IPS DF 4.7 (cell line): ENCODE results near the gene CLDN19.
"Not testable (repeated sequence)": the region's sequence is repeated elsewhere in the genome, so short reads cannot be mapped to it uniquely, and the experiment has no call there.

Experiments used
- DNase-seq: peaks from one replicate; pipeline ENCODE4 v3.0.0-alpha.2; 2013; ENCODE audit warnings: low spot score; ENCODE audit errors: extremely low read depth

CLDN19 gene

DNA sequence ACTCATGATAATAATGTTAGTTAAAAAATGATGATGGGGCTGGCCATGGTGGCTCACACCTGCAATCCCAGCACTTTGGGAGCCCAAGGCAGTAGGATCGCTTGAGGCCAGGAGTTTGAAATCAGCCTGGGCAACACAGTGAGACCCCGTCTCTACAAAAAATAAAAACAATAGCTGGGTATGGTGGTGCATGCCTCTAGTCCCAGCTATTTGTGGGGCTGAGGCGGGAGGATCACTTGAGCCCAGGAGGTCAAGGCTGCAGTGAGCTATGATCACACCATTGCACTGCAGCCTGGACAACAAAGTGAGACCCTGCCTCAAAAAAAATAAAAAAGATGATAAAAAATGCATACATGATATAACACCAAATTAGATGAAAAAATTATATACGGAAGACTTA, 21.5 kb upstream of the CLDN19 start:
- no peak for DNase-seq

DNA sequence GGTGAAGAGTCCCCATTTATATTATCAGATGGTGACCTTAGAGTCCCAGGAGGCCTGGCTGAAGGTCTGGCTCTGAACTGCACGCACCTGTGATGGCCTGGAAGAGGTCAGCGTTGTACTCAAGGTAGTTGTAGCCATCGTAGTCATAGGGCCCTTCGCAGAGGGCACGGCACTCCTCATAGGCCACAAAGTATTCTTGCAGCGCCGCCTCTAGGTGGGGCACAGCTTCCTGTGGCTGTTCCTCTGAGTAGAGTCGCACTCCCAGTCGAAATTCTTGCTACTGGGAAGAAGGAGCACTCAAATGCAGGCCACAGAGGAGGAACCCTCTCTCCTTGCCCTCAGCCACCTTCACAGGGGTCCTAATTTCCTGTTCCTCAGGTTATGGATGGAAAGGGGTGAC, 19.1 kb upstream of the CLDN19 start:
- DNase-seq: no peak

DNA sequence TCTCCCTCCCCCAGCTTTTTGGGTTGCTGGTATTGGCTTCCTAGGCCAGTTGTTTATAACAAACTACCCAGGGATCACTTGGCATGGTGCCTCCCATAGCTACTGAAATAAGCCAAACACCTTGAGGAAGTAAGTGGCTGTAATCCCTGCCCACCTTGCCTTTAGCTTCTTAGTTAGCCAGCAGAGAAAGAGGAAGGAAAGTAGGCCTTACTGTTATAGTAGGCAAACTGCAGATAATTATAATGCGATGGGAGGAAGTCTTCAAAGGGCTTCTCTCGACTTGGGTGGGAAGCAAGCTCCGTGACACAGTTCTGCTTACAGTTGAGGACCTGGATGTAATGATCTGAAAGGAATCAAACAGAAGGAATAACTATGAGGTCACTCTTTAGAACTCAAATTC, 18.6 kb upstream of the CLDN19 start:
- DNase-seq: no peak

DNA sequence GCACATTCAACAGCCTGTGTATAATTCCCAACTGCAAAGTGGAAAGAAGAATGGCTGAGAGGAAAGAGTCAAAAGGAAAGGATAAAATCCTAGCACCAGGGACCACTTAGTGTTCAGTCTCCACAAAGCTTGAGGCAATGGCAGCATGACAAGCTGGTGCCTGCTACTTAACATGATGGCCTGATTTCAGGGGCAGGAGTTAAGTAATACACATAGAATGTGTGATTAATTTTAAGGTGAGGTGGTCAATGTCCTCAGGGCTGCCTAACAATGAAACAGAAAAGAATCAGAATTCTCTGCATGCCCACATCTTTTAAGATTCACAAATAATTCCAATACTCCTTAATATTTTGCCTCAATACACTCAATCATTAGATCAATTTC, 17.8 kb upstream of the CLDN19 start:
- no peak for DNase-seq

DNA sequence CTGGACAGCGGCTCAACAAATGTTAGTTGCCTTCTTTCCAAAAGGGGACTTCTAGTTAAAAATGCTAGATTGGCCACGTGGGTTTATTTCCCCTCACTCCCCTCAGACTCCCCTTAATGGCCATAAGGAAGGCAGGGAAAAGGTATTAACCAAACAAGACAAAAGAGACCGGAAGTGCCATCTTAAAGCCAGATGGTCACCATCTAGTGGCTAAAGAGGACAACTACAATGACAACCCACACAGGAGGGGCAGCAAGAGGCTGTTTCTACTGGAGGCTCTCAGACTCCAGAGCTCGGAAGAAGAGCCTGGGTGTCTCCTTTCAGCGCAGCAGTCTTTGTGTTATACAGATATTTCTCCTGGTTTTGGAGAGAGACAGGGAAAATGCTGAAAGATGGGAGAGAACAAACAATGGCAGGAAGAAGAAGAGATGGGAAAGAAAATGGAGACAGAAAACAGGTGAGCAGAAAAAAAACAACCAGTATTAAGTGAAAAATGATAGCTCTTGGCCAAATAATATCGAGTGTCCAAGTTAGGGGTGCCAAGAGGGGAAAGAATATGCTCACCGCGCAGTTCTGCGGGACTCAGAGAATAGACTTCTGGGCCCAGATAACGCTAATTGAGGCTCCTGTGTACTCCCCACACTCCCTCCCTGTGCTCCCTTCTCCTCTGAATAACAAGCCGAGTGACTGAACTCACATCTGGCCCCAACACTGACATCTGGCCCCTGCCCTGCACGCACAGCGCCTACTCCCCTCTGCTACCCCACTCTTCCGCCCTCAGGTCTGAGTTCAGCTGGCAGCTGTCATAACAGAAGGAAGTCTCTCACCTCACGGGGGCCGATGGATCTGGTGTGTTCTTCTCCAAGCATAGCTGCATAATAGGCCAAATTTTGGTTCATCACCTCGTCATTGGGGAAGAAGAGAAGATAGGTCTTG, 17.2 kb upstream of the CLDN19 start:
- DNase-seq: no peak

DNA sequence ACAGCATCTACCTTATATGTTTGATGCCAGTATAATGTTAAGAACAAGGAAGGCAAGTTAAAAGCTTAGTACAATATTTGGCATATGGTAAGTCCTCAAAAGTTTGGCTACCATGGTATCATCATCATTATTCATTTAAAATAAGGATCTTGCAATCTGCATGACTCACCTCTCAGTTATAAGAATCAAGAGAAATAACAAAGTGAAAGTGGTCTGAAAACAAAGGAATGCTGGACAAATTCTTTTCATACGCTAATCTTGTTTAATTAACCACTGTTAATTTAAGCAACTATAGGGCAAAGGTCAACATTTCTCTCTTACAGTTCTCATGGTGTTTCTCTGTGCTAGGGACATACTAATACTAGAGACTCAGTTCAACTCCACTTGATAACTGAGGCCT, 13.0 kb upstream of the CLDN19 start:
- no peak for DNase-seq

DNA sequence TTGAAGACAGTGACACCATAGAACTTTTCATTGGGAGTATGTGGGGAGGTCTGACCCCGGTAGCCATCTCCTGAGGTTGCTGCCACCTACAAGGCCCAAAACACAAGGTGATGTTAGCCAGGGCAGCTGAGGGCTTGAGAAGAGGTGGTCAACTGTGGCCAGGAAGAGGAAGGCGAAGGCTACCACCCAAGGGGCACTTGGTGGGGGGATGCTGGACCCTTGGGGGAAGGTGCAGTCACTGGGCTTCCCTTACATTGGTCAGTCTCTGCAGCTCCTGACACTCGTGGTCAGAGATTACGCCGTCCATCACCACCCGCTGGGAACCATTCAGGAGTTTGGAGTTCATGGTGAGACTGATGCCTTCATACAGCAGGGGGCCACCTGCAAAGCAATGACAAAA, 12.2 kb upstream of the CLDN19 start:
- no peak for DNase-seq

DNA sequence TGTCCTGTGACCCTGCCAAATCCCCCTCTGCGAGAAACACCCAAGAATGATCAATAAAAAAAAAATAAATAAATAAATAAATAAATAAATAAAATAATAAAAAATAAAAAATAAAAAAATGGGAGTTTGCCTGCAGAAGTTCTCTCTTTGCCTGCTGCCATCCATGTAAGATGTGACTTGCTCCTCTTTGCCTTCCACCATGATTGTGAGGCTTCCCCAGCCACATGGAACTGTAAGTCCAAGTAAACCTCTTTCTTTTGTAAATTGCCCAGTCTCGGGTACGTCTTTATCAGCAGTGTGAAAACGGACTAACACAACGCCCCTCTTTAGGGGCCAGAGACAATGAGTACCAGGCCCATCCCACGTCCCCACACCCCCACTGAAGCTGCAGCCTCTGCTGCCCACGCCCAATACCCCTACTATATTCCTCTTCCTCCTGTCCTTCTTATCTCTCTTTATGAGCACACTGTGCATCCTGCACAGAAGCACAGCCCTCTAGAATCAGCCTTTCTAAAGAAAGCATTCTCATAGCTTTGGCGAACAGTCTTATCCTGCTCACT, 11.6 kb upstream of the CLDN19 start:
- not testable (repeated sequence) for DNase-seq

DNA sequence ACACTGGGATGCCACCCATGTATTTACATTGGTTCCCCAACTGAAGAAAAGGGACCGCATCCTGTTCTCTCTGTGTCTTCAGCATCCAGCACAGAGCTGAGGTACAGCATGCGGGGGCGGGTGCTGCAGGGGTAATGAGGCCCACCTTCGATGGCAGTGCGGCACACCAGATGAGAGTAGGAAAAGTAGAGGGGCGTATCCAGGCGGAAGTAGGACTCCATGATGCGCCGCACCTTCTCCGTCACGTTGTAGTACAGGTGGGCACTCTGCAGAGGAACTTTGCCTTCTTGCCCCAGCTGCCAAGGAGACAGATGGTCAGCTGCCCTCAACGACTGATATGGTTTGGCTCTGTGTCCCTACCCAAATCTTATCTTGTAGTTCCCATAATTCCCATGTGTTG, 10.0 kb upstream of the CLDN19 start:
- no peak for DNase-seq

DNA sequence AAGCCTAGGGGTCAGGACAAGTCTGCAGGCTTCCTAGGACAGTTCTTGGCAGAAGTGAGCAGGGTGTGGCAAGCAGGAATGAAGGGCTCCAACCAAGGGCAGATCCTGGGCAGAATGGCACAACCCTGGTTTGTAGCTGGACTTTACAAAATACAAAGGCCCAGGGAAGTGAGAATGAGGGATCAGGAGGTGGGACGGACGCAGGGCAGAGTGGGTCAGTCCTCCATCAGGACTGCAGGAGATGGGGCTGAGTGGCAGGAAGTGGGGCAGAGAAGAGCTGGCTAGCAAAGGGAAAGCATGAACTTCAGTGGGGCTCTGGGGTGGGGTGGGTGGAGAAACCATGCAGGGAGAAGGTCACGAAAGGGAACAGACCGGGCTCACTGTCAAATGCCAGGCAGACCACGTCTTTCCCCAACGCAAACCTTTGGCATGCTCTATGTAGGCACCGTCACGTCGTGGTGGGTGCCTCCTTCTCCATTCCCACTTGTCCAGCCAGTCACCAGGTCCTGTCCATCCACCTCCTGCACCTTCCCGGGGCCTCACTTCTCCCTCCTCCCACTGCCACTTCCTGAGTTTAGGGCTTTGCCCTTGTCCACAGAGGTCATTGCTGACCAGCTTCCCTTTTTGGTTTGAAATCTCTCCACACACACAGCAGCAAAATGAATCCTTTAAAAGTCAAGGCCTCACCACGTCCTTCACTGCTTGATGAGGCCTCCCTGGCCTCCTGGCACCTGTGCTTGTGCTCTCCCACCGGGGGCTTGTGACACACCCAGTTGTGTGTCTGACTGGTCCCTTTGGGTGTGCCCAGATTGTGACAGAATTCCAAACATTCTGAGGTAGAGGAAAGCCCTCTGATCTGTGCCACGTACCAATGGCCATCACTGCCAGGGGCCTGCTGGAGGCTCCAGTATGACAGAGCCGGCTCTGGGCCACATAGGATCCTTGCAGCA, 8.7 kb upstream of the CLDN19 start:
- no peak for DNase-seq

DNA sequence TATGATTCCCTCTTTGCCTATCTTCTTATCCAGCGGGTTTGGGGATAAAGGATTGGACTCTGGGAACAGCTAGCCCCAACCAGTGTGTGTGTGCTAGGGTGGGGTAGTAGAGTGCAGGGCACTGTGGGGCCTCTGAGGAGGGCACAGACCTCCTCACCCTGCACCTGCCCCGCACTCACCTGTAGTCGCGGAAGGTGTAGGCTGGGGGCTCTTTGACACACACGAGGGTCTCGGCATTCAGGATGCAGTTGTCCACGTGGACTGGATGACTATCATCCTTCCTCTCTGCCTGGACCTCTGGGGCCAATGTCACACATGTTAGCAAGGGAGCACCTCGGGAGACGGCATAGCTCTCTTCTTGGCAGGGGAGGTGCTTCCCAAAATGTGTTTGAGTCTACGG, 8.0 kb upstream of the CLDN19 start:
- DNase-seq: no peak

DNA sequence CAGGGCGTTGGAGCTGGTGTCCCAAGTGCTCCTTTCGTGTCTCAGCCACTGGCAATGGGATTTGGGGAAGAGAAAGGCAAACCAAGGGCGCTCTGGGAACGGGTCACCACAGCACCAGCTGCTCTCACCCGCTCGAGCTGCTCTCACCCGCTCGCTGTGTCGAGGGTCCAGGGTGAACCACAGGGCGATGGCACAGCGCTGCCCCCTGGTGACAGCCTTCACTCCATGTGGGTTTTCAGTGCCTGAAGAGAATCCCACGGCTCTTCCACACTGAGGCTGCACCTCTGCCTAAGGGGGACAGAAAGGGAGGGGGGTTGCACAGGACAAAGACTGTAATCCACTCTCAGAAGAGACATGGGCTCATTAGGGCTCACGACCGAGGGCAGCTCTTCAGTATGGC, 7.1 kb upstream of the CLDN19 start:
- DNase-seq: no peak

DNA sequence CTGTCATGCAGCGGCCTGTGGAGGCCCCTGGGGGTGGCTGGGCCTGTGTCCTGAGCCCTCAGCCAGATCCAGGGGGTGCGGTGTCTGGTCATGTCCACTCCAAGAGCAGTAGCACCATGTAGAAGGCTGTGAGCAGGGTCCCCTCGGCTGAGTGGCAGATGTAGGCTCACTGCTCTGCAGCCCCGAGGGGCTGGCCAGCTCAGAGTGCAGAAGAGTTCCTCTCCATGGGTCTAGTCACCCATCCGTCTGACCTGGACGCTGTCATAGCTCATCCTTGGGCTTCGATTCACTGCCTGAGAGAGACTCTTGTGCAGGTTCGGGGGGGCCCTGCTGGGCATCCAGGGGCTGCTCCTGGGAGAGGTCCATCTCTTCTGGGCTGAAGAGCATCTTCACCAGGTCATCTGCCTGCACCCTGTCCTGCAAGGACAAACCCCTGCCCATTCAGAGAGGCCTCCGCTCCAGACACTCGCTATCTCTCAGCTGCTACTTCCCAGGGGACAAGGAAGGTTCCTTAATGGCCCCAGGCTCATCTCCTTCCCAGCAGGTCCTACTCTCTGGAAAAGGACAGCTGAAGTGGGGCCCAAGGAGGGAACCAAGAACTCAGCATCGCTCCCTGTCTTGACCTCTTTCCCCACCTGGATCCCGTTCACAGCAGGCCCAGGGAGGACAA, 6.5 kb upstream of the CLDN19 start:
- DNase-seq: no peak

DNA sequence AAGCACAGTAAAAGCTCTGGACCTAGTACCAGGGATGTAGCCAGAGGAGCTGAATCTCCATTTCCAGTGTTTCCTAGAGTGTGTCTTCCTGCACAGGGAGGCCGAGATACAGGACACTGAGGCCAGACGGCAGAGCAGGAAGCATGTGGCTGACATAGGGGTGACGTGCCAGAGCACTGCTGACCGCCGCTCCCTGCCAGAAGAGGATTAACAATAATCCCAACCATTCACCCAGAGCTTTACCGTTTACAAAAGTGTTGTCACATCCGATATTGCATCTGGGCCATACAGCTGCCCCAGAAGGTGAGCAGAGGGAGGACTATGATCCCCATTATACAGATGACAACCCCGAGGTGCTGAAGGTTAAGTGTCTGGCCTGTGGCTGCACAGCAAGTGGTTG, 5.8 kb upstream of the CLDN19 start:
- DNase-seq: no peak

DNA sequence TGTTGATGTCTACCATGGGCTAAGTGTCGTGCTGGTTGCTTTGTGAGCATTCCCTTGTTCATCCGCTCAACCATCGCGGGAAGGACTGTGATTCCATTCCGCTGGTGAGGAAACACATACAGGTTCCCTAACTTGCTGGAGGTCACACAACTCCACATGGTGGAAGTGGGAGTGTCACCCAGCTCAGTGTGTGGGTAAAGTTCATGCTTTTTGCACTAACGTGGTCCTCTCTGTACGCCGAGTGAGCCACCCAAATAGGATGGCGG, 4.0 kb upstream of the CLDN19 start:
- no peak for DNase-seq

DNA sequence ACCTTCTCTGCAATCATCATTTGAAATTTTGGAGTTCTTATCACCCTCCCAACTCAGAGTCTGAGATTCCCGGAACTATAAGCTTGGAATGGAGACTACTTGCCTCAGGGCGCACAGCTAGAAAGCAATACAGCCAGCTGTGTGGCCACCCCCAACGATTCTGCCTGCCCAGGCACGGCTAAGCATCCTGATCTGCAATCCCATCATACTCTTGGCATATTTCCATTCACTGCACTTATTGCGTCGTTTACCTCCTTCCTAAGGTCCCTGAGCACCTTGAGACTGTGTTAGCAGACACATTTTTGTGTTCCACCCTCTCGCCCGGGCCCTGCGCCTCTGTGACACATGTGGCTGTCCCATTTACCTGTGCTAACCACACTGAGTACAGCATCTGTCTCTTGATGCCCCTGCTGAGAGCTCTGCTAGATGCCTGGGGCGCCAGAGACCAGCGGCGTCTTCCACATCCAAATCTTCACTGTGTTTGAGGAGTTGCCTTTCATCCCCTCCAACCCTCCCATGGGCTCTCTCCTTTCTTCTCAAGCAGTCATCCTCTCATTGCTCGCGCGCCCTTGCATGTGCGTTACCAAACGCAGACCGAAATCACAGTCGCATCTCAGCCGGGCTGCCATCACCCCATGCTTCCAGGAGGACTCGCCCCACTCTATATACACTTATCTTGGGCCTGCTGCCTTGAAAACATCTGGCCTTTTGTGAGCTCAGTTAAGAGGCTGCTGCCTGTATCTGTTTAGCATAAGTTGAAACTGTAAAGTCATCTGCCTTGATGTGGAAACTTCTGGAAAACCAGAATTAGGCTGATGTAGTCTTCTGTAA, 3.5 kb upstream of the CLDN19 start:
- no peak for DNase-seq

DNA sequence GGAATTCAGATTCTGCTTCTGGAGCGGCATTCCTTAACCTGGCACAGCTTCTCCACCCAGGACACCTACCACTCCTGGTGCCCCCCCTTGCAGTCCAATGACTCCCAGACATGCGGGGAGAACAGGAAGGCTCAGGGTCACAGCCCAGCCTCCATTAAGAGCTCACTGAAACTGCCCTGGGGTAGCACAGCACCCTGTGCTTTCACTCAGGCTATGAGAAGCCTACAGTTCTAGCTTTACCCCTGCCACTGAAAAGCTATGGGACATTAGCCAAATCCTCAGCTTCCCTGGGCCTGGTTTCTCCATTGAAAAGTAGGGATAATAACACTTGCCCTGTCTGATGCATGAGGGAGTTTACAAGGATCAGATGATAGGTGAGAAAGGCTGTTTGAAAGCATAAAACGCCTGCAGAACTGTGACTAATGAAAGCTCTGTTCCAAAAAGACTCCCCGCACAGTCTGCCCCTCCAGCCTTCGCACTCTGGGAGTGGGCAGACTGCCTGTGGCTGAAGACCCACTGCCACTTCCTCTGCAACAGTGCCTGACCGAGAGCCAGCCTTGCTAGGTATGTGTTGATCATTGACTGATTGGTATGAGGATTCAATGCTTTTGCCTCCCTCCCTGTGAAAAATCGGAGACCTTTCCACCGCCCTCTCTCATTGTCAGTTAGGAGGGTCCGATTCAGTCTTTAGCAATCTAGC, 2.7 kb upstream of the CLDN19 start:
- no peak for DNase-seq

DNA sequence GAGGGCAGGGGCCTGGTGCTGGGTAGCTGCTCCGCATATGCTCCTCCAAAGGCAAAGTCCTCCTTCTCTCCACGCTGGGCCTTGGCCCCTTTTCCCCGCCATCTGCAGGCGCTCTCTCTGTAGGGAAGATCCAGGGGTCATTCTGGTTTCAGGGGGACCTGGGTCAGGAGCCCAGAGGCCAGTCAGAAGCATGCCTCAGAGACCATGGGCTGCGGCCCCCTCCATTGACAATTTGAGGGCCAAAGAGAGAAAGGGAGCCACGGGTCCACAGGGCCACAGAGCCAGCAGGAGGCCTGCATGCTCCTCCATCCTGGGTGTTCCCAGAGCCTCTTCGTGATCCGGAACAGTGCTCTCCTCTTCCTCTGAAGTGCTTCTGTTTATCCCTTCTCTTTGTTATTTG, 2.1 kb upstream of the CLDN19 start:
- no peak for DNase-seq

DNA sequence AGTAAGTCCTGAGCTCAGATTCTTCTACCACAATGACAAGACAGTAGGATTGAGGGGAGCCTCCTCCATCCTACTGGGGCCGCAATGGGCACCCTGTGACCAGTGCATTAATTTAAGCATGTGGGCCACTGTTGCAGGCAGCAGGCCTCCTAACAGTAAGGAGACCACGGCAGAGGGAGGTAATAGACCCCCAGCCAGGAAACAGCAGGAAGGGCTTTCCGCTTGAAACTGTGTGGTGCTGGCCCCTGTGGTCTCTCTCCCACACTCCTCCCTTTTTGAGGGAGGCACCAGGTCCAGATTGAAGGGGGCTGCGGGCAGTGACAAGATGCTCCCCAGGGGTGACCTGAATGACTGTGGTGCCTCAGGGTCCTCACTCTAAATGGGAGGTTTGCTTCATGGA, 1.7 kb upstream of the CLDN19 start:
- no peak for DNase-seq

DNA sequence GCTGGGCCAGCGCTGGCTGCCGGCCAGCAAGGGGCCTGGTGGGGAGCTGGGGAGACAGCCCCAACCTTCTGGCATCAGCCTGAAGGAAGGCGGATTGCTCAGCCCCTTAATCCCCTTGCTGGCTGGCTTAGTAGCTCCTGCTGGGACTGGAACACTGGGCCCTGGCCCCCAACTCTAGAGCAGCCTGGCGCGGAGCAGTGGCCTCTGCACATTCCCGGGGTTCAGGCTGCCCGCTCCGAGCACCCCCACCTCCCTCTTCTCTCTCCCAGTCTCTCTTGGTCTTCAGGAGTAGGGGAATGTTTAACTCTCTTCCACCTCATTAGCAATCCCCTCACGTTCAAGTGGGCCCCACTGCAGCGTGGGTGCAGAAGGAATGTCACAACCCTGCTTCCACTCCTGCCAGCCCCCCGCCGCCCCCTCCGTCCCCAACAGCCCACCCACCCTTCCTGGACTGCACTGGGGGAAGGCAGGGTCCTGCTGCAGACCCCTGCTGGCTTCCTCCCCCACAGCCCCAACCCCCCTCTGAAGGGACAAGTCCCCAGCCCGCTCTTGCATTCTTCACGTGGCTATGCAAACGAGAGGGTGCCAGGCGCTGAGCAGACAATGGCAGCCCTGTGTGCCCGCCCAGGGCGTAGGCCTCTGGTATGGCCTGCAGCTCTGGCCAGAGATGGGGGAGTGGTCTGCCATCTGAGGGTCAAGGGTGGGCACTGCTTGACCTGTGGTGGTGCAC, 980 bp upstream of the CLDN19 start:
- no peak for DNase-seq
